Caco-2 (cell line): ENCODE results near the gene ASH1L. TPM values are rescaled to one million over a fixed set of nuclear protein-coding genes. Genes with fewer than 3 reads are reported as not detected.
A peak's percentile ranks its signal among the peaks of the same experiment; 100 is the strongest.

Experiments used
- BruUV-seq: library from RNA; stranded (reverse); fragments of 400-500 nt; replicated peaks from 2 replicates; lab custom pipeline; 2021; lab: Mats Ljungman, UMichigan
- CTCF ChIA-PET: fragments of 300-600 bp; sonication (Branson Sonifier 250); formaldehyde crosslinking; loops from one replicate; lab custom pipeline; 2022; ENCODE audit warnings: antibody characterized with exemption; lab: Charles Lee
- POLR2A ChIA-PET: fragments of 300-600 bp; sonication (Branson Sonifier 250); formaldehyde crosslinking; loops from one replicate; lab custom pipeline; 2022; ENCODE audit warnings: antibody characterized with exemption; lab: Charles Lee
- DNase-seq, 2 experiments: peaks; one replicate each; pipeline versions ENCODE4 v3.0.0 to v3.0.0-alpha.2; 2020 to 2022
- H3K27me3 ChIP-seq: replicated peaks from 2 replicates; pipeline ENCODE4 v1.6.0; 2011; ENCODE audit warnings: low read length; ENCODE audit not compliant: control insufficient read depth, insufficient read depth
- H3K36me3 ChIP-seq: 2 replicates; pipeline ENCODE4 v1.5.1; 2011; ENCODE audit warnings: low read length; ENCODE audit not compliant: control insufficient read depth, insufficient read depth
- H3K4me1 ChIP-seq: fragments of 250-450 bp; sonication (Bioruptor Pico); 2 replicates; pipeline ENCODE4 v1.5.1; 2020; ENCODE audit warnings: mild to moderate bottlenecking
- H3K4me3 ChIP-seq: 2 replicates; pipeline ENCODE4 v1.5.1; 2011; ENCODE audit warnings: low read depth, mild to moderate bottlenecking, control low read depth, low read length
- H3K9me3 ChIP-seq: fragments of 250-450 bp; sonication (Bioruptor Pico); 2 replicates; pipeline ENCODE4 v1.5.1; 2020; ENCODE audit warnings: mild to moderate bottlenecking, moderate library complexity
- H3K27ac Mint-ChIP-seq: one replicate; pipeline ENCODE4 v1.8.0; 2022; ENCODE audit warnings: mixed read lengths; ENCODE audit not compliant: unreplicated experiment
- H3K27me3 Mint-ChIP-seq: one replicate; pipeline ENCODE4 v1.8.0; 2022; ENCODE audit warnings: mixed read lengths; ENCODE audit not compliant: insufficient read depth, unreplicated experiment
- H3K36me3 Mint-ChIP-seq: one replicate; pipeline ENCODE4 v1.8.0; 2022; ENCODE audit warnings: mild to moderate bottlenecking, mixed read lengths; ENCODE audit not compliant: insufficient read depth, unreplicated experiment
- H3K4me1 Mint-ChIP-seq: one replicate; pipeline ENCODE4 v1.8.0; 2022; ENCODE audit warnings: low read depth, mixed read lengths; ENCODE audit not compliant: unreplicated experiment
- H3K4me3 Mint-ChIP-seq: one replicate; pipeline ENCODE4 v1.8.0; 2022; ENCODE audit warnings: mild to moderate bottlenecking, moderate library complexity, mixed read lengths; ENCODE audit not compliant: unreplicated experiment
- H3K9me3 Mint-ChIP-seq: one replicate; pipeline ENCODE4 v1.8.0; 2022; ENCODE audit warnings: mixed read lengths; ENCODE audit not compliant: unreplicated experiment
- CTCF ChIP-seq, 2 experiments: fragments of 200-600 bp in 1 of 2; IDR thresholded peaks; 1 replicate in 1 of 2; 2 replicates in 1 of 2; pipeline versions ENCODE4 v1.5.1 to v1.8.0; 2011 to 2022; ENCODE audit warnings: antibody characterized with exemption in 1 of 2, control low read depth in 1 of 2, inconsistent platforms in 1 of 2, low read depth in 1 of 2, low read length in 1 of 2, mild to moderate bottlenecking in 1 of 2, moderate library complexity in 1 of 2; ENCODE audit not compliant: insufficient read depth in 1 of 2, severe bottlenecking in 1 of 2, unreplicated experiment in 1 of 2
- intact Hi-C: fragments of 100-400 bp; cut with micrococcal nuclease; formaldehyde crosslinking; loops from one replicate; pipeline ENCODE4 v1.10.0; 2022; ENCODE audit not compliant: unreplicated experiment
- total RNA-seq: library from RNA; stranded (reverse); gene quantifications from 2 replicates; pipeline ENCODE4 v1.2.3, GENCODE V29; 2022

ASH1L gene
- total RNA-seq, 1 experiment from 2014 or later, result 39.4 TPM

GRCh38 chr1:155466617-155466972 lies 96.0 kb downstream of the ASH1L start:
- Mint-ChIP-seq H3K27ac (no peak overlapping the region), H3K27me3 (no peaks in the 10 kb centered on the region), H3K36me3 (peaks cover 35% of the 10 kb centered on the region), H3K9me3 (peaks cover 5% of the 10 kb centered on the region), H3K4me3 (no peak overlapping the region), H3K4me1 (peaks cover 6% of the 10 kb centered on the region)
- intact Hi-C loops, result no loop called here
- ChIA-PET CTCF (no interaction called here), POLR2A (no interaction called here)
- no peak for DNase-seq
- Histone ChIP-seq H3K4me1 (no peaks in the 10 kb centered on the region), H3K36me3 (no peaks in the 10 kb centered on the region), H3K9me3 (peaks cover 5% of the 10 kb centered on the region; the same call in 1 of the 2 replicates), H3K27me3 (no peaks in the 10 kb centered on the region), H3K4me3 (no peak overlapping the region)
- BruUV-seq, result no TSS peak
- no peak for TF ChIP-seq CTCF (IDR thresholded peaks at IDR 0.05; ENCODE audit: insufficient read depth in 1 of 2, low read depth in 1 of 2, low read length in 1 of 2, severe bottlenecking in 1 of 2, unreplicated experiment in 1 of 2)

- Mint-ChIP-seq H3K4me3 (no peak overlapping the region), H3K36me3 (peaks cover 26% of the 10 kb centered on the region), H3K4me1 (peaks cover 6% of the 10 kb centered on the region), H3K9me3 (no peaks in the 10 kb centered on the region), H3K27me3 (no peaks in the 10 kb centered on the region), H3K27ac (no peak overlapping the region)
- TF ChIP-seq CTCF (IDR thresholded peaks at IDR 0.05; ENCODE audit: insufficient read depth in 1 of 2, low read depth in 1 of 2, low read length in 1 of 2, severe bottlenecking in 1 of 2, unreplicated experiment in 1 of 2), result no peak
- Histone ChIP-seq H3K9me3 (no peaks in the 10 kb centered on the region), H3K36me3 (no peaks in the 10 kb centered on the region; the same call in 1 of the 2 replicates), H3K27me3 (no peaks in the 10 kb centered on the region), H3K4me1 (no peaks in the 10 kb centered on the region), H3K4me3 (no peak overlapping the region)
- BruUV-seq, result no TSS peak
- ChIA-PET CTCF (no interaction called here), POLR2A (no interaction called here)
- intact Hi-C loops, result no loop called here
- DNase-seq, result no peak
Observed at GRCh38 chr1:155463865-155464650, 98.5 kb downstream of the ASH1L start.

GRCh38 chr1:155458111-155458510 lies 104.5 kb downstream of the ASH1L start:
- Histone ChIP-seq H3K36me3 (no peaks in the 10 kb centered on the region; the same call in 1 of the 2 replicates), H3K9me3 (no peaks in the 10 kb centered on the region), H3K27me3 (no peaks in the 10 kb centered on the region), H3K4me3 (no peak overlapping the region), H3K4me1 (peaks cover 21% of the 10 kb centered on the region)
- Mint-ChIP-seq H3K4me3 (no peak overlapping the region), H3K27me3 (no peaks in the 10 kb centered on the region), H3K36me3 (peaks cover 28% of the 10 kb centered on the region), H3K9me3 (no peaks in the 10 kb centered on the region), H3K27ac (peak overlapping the region; percentile 7), H3K4me1 (peaks cover 26% of the 10 kb centered on the region)
- intact Hi-C loops, result no loop called here
- ChIA-PET POLR2A (no interaction called here), CTCF (interaction anchor here (0.7 kb wide), 1 partner anchor 370 kb away, joined by 3 read pairs; no protein-coding TSS in a partner anchor)
- TF ChIP-seq CTCF (IDR thresholded peaks at IDR 0.05; ENCODE audit: insufficient read depth in 1 of 2, low read depth in 1 of 2, low read length in 1 of 2, severe bottlenecking in 1 of 2, unreplicated experiment in 1 of 2), result no peak
- BruUV-seq, result no TSS peak
- DNase-seq, result peak in 1 of 2 experiments; percentile 39
